ENCODE results near the gene MRTFB.
A peak's percentile ranks its signal among the peaks of the same experiment; 100 is the strongest.

MRTFB gene

GRCh38 chr16:14232106-14232864, 161.2 kb downstream of the MRTFB start:
- no peak for DNase-seq (ENCODE audit: low spot score)

- no peak for DNase-seq (ENCODE audit: low spot score)
These were observed 165.3 kb downstream of the MRTFB start for GRCh38 chr16:14236401-14236800.

- DNase-seq (ENCODE audit: low spot score) = no peak
These were observed 167.6 kb downstream of the MRTFB start for GRCh38 chr16:14238756-14239155.

- no peak for DNase-seq (ENCODE audit: low spot score)
These were observed 168.7 kb downstream of the MRTFB start for GRCh38 chr16:14239791-14240190.

GRCh38 chr16:14240219-14240843, 169.2 kb downstream of the MRTFB start:
- DNase-seq (ENCODE audit: low spot score) = no peak

- no peak for DNase-seq (ENCODE audit: low spot score)
These were observed 169.8 kb downstream of the MRTFB start for GRCh38 chr16:14240964-14241363.

- no peak for DNase-seq (ENCODE audit: low spot score)
These were observed 170.5 kb downstream of the MRTFB start for GRCh38 chr16:14241631-14242030.

GRCh38 chr16:14242769-14243168, 171.7 kb downstream of the MRTFB start:
- DNase-seq (ENCODE audit: low spot score) = no peak

- no peak for DNase-seq (ENCODE audit: low spot score)
These were observed 173.3 kb downstream of the MRTFB start for GRCh38 chr16:14244196-14245010.

GRCh38 chr16:14248791-14249190, 177.7 kb downstream of the MRTFB start:
- DNase-seq (ENCODE audit: low spot score) = no peak

GRCh38 chr16:14249291-14250032, 178.3 kb downstream of the MRTFB start:
- peak; percentile 41 for DNase-seq (ENCODE audit: low spot score)

- DNase-seq (ENCODE audit: low spot score) = no peak
These were observed 180.3 kb downstream of the MRTFB start for GRCh38 chr16:14251419-14251818.

- no peak for DNase-seq (ENCODE audit: low spot score)
These were observed 181.7 kb downstream of the MRTFB start for GRCh38 chr16:14252860-14253259.

- DNase-seq (ENCODE audit: low spot score) = no peak
These were observed 191.9 kb downstream of the MRTFB start for GRCh38 chr16:14263011-14263410.

- DNase-seq (ENCODE audit: low spot score) = no peak
These were observed 192.7 kb downstream of the MRTFB start for GRCh38 chr16:14263769-14264168.

- no peak for DNase-seq (ENCODE audit: low spot score)
These were observed 193.3 kb downstream of the MRTFB start for GRCh38 chr16:14264327-14264943.

- DNase-seq (ENCODE audit: low spot score) = no peak
These were observed 197.0 kb downstream of the MRTFB start for GRCh38 chr16:14268073-14268472.

- DNase-seq (ENCODE audit: low spot score) = no peak
These were observed 204.8 kb downstream of the MRTFB start for GRCh38 chr16:14275934-14276333.

- no peak for DNase-seq (ENCODE audit: low spot score)
These were observed 207.6 kb downstream of the MRTFB start for GRCh38 chr16:14278749-14279148.

GRCh38 chr16:14280541-14280940, 209.4 kb downstream of the MRTFB start:
- DNase-seq (ENCODE audit: low spot score) = no peak

GRCh38 chr16:14283786-14284185, 212.7 kb downstream of the MRTFB start:
- no peak for DNase-seq (ENCODE audit: low spot score)

- DNase-seq (ENCODE audit: low spot score) = no peak
These were observed 213.3 kb downstream of the MRTFB start for GRCh38 chr16:14284371-14284770.
